GM10248 (cell line): ENCODE results near the gene RNF5.
"Not testable (repeated sequence)": the region's sequence is repeated elsewhere in the genome, so short reads cannot be mapped to it uniquely, and the experiment has no call there.

Experiments used
- CTCF ChIA-PET: fragments of 300-600 bp; sonication (Branson Sonifier 250); formaldehyde crosslinking; extraction: SDS; loops from one replicate; lab custom pipeline; 2021; ENCODE audit warnings: antibody characterized with exemption; lab: Yijun Ruan, JAX
- POLR2A ChIA-PET: fragments of 350-650 bp; sonication (Branson Sonifier 250); formaldehyde crosslinking; extraction: SDS; loops from one replicate; lab custom pipeline; 2020; ENCODE audit warnings: antibody characterized with exemption; lab: Yijun Ruan, JAX
- DNase-seq: peaks from one replicate; pipeline ENCODE4 v3.0.0; 2012; ENCODE audit errors: extremely low spot score
- TF ChIP-seq, protein P1 (sequence below): IDR thresholded peaks from 2 replicates; pipeline ENCODE4 v1.5.1; 2012; ENCODE audit warnings: mild to moderate bottlenecking, low read depth; ENCODE audit errors: extremely low read depth, missing control alignments, control extremely low read depth

RNF5 gene

DNA sequence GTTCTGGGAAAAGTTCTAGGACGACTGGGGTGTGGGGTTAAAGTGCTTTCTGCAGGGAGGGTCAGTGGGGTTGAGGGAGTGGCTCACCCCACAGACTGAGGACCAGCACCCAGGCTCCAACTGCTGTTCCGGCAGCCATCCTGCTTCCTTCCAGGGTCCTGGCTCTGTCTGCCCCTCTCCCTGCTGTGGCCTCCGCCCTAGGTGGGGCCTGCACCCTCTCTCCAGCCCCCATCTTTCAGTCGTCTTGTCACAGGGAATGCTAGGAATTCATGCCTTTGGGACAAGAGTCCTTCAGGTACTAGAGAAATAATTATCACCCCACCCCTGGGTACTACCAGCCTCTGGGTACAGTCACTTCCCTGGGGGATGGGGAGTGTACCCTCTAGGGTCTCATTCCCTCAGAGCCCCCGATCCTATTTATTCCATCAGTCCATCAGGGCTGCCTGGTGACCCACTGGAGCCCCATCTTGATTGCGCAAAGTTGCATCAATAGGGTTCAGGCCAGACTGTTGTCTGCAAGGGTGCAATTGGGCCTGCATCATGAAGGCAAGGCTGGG lies 6.0 kb downstream of the RNF5 start, which contains the start of gene AGER:
Gene AGER, minus strand, starts transcription at position 170 of the 557 bp plus-strand sequence. Its CDS starts 31 bp downstream, at position 139.
- ChIA-PET POLR2A (no interaction called here), CTCF (no interaction called here)
- no peak for DNase-seq
- TF ChIP-seq, protein P1, sequence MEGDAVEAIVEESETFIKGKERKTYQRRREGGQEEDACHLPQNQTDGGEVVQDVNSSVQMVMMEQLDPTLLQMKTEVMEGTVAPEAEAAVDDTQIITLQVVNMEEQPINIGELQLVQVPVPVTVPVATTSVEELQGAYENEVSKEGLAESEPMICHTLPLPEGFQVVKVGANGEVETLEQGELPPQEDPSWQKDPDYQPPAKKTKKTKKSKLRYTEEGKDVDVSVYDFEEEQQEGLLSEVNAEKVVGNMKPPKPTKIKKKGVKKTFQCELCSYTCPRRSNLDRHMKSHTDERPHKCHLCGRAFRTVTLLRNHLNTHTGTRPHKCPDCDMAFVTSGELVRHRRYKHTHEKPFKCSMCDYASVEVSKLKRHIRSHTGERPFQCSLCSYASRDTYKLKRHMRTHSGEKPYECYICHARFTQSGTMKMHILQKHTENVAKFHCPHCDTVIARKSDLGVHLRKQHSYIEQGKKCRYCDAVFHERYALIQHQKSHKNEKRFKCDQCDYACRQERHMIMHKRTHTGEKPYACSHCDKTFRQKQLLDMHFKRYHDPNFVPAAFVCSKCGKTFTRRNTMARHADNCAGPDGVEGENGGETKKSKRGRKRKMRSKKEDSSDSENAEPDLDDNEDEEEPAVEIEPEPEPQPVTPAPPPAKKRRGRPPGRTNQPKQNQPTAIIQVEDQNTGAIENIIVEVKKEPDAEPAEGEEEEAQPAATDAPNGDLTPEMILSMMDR: no peak

DNA sequence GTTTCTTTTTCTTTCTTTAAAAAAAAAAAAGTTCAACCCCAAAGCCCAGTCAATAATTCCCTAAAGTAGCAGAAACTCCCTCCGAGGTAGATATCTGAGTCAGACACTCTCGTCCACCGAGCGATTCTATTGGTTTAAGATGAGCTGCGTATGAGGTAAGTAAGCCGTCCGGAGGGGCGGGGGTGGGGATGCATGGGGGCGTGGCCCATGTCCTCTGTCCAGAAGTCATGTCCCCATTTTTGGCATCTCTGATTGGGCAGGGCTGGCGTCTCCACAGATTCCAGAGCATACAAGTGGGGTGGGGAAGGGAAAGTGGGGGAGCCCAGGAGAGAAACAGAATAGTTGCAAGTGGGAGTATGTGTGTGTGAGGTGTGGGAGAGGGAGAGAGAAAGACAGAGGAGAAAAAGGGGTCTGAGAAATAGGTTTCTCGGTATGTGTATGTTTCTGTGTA lies 7.5 kb downstream of the RNF5 start:
- POLR2A ChIA-PET, DNase-seq: not testable (repeated sequence)
- CTCF ChIA-PET: interaction anchor here (0.9 kb wide), 1 partner anchor 10 kb away, joined by 3 read pairs; no protein-coding TSS in a partner anchor

DNA sequence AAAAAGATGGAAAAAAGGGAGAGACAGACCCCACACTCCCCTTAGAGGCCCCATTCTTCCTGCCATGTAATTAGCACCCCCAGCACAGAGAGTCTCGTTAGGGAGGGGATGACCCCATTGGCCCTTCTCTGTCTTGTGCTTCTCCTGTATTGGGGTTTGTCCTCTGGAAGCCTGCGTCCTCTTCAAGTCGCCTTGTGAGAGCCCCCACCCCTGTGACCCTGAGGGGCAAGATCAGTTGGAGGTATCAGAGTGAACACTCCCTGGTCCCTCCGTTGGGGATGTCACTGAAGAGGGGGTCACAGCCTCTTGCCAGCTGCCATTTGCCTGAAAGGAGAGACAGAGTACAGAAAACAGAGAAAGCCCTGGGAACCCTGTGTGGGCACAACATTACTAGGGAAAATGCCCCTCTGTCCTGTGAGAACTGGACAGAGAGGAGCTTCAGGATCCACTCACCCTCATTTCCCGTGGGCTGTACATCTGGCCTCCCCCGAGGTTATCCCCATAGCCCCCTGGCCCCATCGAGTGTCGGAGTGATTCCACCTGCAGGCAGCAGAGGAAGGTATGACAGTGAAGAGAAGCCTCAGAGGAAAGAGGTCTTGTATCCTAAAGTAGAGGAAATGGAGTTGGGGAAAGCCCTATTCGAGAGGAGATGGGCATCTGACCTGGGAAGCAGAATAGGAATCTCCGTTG lies 8.1 kb downstream of the RNF5 start:
- DNase-seq, POLR2A ChIA-PET: not testable (repeated sequence)
- CTCF ChIA-PET: interaction anchor here (0.9 kb wide), 1 partner anchor 9 kb away, joined by 3 read pairs; no protein-coding TSS in a partner anchor

DNA sequence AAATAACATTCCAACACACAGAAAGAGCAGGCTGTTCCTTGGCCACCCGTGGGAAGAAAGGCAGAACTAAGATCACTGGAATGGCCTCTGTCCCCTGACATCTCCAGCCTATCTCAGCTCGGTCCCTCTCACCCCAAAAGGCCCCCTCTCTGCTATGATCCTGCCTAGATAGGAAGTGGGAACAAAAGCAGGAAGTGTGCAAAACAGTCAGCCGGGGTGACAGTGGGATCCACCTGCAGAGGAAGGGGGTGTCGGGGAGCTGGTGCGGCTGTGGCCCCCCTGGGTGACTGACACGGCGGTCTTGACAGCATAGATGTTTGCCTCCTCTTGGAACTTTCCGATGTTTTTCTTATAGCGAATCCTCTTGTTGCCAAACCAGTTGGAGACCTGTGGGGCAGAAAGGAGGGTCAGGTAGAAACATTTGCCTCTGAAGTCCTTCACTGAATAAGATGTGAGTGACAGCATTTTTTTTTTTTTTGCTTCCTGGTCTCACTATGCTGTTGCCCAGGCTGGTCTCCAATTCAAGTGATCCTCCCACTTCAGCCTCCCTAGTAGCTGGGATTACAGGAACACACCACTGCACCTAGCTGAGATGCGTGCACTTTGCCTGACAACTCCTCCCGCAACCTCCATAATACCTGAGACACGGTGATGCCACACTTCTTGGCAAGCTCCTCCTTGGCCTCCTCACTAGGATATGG lies 9.0 kb downstream of the RNF5 start:
- ChIA-PET POLR2A (no interaction called here), CTCF (no interaction called here)
- DNase-seq: no peak
- TF ChIP-seq, protein P1: no peak

DNA sequence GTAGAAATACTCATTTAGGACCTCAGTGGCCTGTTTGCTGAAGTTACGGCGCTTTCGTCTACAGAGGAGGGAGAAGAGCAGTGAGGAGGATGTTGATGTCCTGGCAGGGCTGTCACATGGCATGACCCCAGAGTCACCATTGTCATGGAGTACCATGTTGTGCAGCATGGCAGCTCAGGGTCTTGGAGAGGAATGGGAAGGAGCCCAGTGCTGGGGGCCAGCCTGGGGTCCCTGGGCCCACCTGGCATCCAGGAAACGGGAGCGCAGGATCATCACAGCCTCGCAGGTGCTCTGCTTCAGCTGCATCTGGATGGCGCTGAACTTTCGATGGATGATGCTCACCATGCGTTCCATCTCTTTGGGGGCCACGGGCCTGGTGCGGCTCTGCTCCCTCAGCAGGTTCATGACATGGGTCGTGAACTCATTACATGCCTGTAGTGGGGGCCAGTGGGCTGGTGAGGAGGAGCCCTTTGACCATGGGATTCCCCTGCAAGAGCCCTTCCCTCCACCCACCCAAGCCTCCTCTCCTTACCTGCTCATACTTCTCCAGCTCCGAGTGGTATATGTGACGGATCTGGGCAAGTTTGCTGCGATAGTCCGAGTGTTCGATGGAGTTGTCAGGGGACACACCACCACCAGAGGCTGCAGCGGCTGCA lies 9.6 kb downstream of the RNF5 start:
- CTCF ChIA-PET, POLR2A ChIA-PET, DNase-seq: not testable (repeated sequence)

DNA sequence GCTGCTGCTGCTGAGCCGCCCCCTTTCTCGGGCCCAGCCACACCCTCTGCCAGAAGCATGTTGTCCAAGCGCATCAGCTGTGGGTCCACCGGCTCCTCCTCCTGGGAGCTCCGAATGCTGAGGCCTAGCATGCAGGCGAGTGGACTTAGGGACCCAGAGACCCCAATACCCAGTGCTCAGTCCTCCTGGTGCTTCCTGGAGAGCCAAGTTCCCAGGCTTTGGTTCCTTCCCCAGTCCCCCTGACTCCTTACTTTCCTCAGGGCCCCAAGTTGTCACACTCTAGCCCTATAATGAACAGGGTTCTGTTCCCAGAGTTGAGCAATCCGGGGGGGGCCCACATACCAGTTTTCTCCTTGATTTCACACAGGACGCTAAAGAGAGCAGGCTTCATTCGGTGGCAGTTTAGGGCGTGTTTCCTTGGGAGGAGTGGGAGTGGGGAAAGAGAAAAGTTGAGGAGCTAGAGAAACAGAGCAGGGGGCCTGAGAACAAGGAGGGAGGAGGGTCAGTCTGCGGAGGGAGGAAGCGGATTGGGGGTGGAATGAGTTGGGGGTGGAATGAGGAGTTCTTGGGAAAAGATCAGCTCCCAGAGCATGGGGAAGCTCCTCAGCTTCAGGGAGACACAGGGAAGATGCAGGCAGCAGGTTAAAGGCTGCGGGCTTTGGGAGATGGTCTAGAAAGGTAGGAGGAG lies 10.3 kb downstream of the RNF5 start:
- POLR2A ChIA-PET: no interaction called here
- DNase-seq: no peak
- TF ChIP-seq, protein P1: no peak
- CTCF ChIA-PET: no interaction called here

DNA sequence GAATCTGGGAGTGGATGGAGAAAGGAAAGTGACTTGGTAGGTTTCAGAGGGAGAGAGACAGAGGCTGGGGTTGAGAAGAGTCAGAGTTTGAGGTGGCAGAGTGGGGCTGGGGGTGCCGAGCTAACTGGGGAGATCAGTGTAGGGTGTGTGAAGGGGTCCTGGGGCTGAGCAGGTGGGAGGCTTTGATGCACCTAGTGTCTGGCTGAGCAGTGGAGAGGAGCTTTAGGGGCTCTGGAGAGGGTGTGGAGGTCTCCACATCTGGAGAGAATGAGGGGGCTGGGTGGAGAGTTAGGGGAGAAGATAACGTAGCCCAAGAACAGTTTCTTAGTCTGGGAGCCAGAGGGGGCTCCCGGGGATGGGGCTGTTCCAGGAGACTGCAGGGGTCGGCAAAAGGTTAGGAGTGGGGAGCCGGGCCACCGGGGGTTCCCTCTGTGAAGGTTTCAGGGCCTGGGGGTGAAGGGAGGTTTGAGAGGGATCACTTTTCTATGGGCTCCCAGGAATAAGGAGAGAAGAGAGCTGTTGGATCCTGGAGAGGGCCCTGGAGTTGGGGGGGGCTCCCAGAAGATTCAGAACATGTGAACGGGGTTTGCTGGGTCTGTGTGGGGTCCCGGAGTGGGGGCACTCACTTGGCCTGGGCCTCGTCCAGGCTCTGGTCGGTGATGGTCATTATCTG lies 11.0 kb downstream of the RNF5 start:
- POLR2A ChIA-PET: no interaction called here
- TF ChIP-seq, protein P1: no peak
- CTCF ChIA-PET: no interaction called here
- no peak for DNase-seq
